Activated CD8-positive, alpha-beta T cell treated with anti-CD3 and anti-CD28 coated beads for 36 hours (primary cell): Measurements from ENCODE around the gene KLK8. TPM values are rescaled to one million over a fixed set of nuclear protein-coding genes. Genes with fewer than 3 reads are reported as not detected.
"Not testable (repeated sequence)": the region's sequence is repeated elsewhere in the genome, so short reads cannot be mapped to it uniquely, and the experiment has no call there.

Experiments
- ATAC-seq: fragments of 200-7000 bp; cut with Tn5 transposase; one replicate; pipeline ENCODE4 v1.10.0; 2021; ENCODE audit warnings: mild to moderate bottlenecking, moderate library complexity
- CTCF ChIA-PET: fragments of 350-600 bp; sonication (Branson Sonifier 250); formaldehyde crosslinking; loops from one replicate; lab custom pipeline; 2021; ENCODE audit warnings: antibody characterized with exemption; lab: Charles Lee
- POLR2A ChIA-PET: fragments of 350-600 bp; sonication (Branson Sonifier 250); formaldehyde crosslinking; loops from one replicate; lab custom pipeline; 2021; ENCODE audit warnings: antibody characterized with exemption; lab: Charles Lee
- DNase-seq: peaks from one replicate; pipeline ENCODE4 v3.0.0-alpha.2; 2020
- H3K27ac Mint-ChIP-seq: one replicate; pipeline ENCODE4 v1.8.0; 2021; ENCODE audit warnings: mild to moderate bottlenecking, mixed read lengths
- H3K27me3 Mint-ChIP-seq: one replicate; pipeline ENCODE4 v1.8.0; 2021; ENCODE audit warnings: mixed read lengths
- H3K36me3 Mint-ChIP-seq: one replicate; pipeline ENCODE4 v1.8.0; 2021; ENCODE audit warnings: low read depth, mixed read lengths
- H3K4me1 Mint-ChIP-seq: one replicate; pipeline ENCODE4 v1.8.0; 2021; ENCODE audit warnings: low read depth, mixed read lengths
- H3K4me3 Mint-ChIP-seq: one replicate; pipeline ENCODE4 v1.8.0; 2021; ENCODE audit warnings: mild to moderate bottlenecking, moderate library complexity, mixed read lengths
- H3K9me3 Mint-ChIP-seq: one replicate; pipeline ENCODE4 v1.8.0; 2021; ENCODE audit warnings: mixed read lengths
- CTCF ChIP-seq: fragments of 200-600 bp; IDR thresholded peaks from one replicate; pipeline ENCODE4 v1.8.0; 2022; ENCODE audit warnings: antibody characterized with exemption, mild to moderate bottlenecking
- intact Hi-C: fragments of 100-400 bp; cut with micrococcal nuclease; formaldehyde crosslinking; loops from one replicate; pipeline ENCODE4 v1.10.0; 2022
- total RNA-seq, 2 experiments: library from RNA; stranded (reverse); gene quantifications; one replicate each; pipeline ENCODE4 v1.2.3, GENCODE V29; 2021

KLK8 gene
- total RNA-seq, 2 experiments from 2014 or later, result not detected

DNA sequence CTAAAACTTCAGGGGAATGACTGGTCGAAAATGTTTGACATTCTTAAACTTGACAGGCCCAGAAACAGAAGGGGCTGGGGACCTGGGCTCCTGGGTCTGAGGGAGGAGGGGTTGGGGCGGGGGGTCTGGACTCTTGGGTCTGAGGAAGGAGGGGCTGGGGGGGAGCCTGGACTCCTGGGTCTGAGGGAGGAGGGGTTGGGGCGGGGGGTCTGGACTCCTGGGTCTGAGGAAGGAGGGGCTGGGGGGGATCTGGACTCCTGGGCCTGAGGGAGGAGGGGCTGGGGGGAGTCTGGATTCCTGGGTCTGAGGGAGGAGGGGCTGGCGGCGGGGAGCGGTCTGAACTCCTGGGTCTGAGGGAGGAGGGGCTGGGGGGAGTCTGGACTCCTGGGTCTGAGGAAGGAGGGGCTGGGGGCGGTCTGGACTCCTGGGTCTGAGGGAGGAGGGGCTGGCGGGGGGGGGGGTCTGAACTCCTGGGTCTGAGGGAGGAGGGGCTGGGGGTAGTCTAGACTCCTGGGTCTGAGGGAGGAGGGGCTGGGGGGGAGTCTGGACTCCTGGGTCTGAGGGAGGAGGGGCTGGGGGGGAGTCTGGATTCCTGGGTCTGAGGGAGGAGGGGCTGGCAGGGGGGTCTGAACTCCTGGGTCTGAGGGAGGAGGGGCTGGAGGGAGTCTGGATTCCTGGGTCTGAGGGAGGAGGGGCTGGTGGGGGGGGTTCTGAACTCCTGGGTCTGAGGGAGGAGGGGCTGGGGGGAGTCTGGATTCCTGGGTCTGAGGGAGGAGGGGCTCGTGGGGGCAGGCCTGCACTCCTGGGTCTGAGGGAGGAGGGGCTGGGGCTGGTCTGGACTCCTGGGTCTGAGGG is 26.5 kb downstream of the KLK8 start:
- POLR2A ChIA-PET, result no interaction called here
- Mint-ChIP-seq H3K36me3 (no peaks in the 10 kb centered on the region), H3K9me3 (no peaks in the 10 kb centered on the region), H3K4me1 (no peaks in the 10 kb centered on the region), H3K27me3 (peaks cover 45% of the 10 kb centered on the region), H3K27ac (no peak overlapping the region), H3K4me3 (no peak overlapping the region)
- DNase-seq (no peak), ATAC-seq (no peak)
- CTCF ChIA-PET, result no interaction called here
- intact Hi-C loops, result no loop called here
- no peak for TF ChIP-seq CTCF

GRCh38 chr19:50972795-50973376 is 28.5 kb downstream of the KLK8 start:
- CTCF ChIA-PET, result no interaction called here

DNA sequence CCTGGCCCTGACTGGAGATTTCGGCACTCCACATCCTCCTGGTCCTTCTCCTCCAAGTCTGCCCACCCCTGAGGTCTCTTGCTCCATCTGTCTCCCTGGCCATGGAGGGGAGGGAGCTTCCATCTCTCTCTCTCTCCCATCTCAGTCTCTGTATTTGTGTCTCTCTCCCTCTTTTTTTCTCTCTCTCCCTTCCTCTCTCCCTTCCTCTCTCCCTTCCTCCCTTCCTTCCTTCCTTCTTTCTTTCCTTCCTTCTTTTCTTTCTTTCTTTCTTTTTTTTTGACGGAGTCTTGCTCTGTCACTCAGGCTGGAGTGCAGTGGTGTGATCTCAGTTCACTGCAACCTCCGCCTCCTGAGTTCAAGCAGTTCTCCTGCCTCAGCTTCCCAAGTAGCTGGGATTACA is 31.6 kb downstream of the KLK8 start:
- POLR2A ChIA-PET, H3K36me3 Mint-ChIP-seq, DNase-seq, CTCF ChIA-PET, ATAC-seq, H3K27ac Mint-ChIP-seq, H3K4me1 Mint-ChIP-seq, H3K4me3 Mint-ChIP-seq, H3K9me3 Mint-ChIP-seq, intact Hi-C loops: not testable (repeated sequence)
- peaks cover 36% of the 10 kb centered on the region for H3K27me3 Mint-ChIP-seq

More at GRCh38 chr19:50972795-50973376, 28.5 kb downstream of the KLK8 start:
- no peak for TF ChIP-seq CTCF
- POLR2A ChIA-PET, result no interaction called here
- Mint-ChIP-seq H3K27me3 (peaks cover 41% of the 10 kb centered on the region), H3K9me3 (no peaks in the 10 kb centered on the region), H3K4me3 (no peak overlapping the region), H3K27ac (no peak overlapping the region), H3K36me3 (no peaks in the 10 kb centered on the region), H3K4me1 (no peaks in the 10 kb centered on the region)
- intact Hi-C loops, result no loop called here
- ATAC-seq (no peak), DNase-seq (no peak)

GRCh38 chr19:50969413-50969760 is 32.0 kb downstream of the KLK8 start, which contains the start of gene KLK6:
KLK6 (minus strand) TSS chr19:50969591; CDS start chr19:50968104, 1,487 bp downstream.
- intact Hi-C loops, result no loop called here
- ATAC-seq, result no peak
- Mint-ChIP-seq H3K36me3 (no peaks in the 10 kb centered on the region), H3K27ac (no peak within 1 kb of the TSS), H3K27me3 (peaks cover 34% of the 10 kb centered on the region), H3K4me3 (no peak within 1 kb of the TSS), H3K9me3 (no peaks in the 10 kb centered on the region), H3K4me1 (no peaks in the 10 kb centered on the region)
- ChIA-PET POLR2A (no interaction called here), CTCF (no interaction called here)
- no peak for DNase-seq
- no peak for TF ChIP-seq CTCF

GRCh38 chr19:50968716-50969412 is 32.5 kb downstream of the KLK8 start:
- H3K36me3 Mint-ChIP-seq, result no peaks in the 10 kb centered on the region
- H3K4me3 Mint-ChIP-seq, result no peak overlapping the region
- intact Hi-C loops, result no loop called here
- no peak overlapping the region for H3K27ac Mint-ChIP-seq
- ChIA-PET CTCF (no interaction called here), POLR2A (no interaction called here)
- no peak for ATAC-seq
- DNase-seq, result no peak
- no peak for TF ChIP-seq CTCF
- peaks cover 33% of the 10 kb centered on the region for H3K27me3 Mint-ChIP-seq
- no peaks in the 10 kb centered on the region for H3K4me1 Mint-ChIP-seq
- H3K9me3 Mint-ChIP-seq, result no peaks in the 10 kb centered on the region
